MCF 10A (cell line): ENCODE measurements around the gene RBBP6. TPM values are rescaled to one million over a fixed set of nuclear protein-coding genes. Genes with fewer than 3 reads are reported as not detected.

Source experiments
- BruUV-seq: library from RNA; stranded (reverse); fragments of 400-500 nt; replicated peaks from 2 replicates; lab custom pipeline; 2021; lab: Mats Ljungman, UMichigan
- CTCF ChIA-PET: fragments of 300-600 bp; sonication (Branson Sonifier 250); formaldehyde crosslinking; extraction: SDS; loops from one replicate; lab custom pipeline; 2021; ENCODE audit warnings: antibody characterized with exemption, inconsistent platforms; lab: Yijun Ruan, JAX
- POLR2A ChIA-PET: fragments of 300-600, 350-650 bp; sonication (Branson Sonifier 250); formaldehyde crosslinking; extraction: SDS; loops from one replicate; lab custom pipeline; 2020; ENCODE audit warnings: antibody characterized with exemption, inconsistent platforms; lab: Yijun Ruan, JAX
- DNase-seq: peaks from one replicate; pipeline ENCODE4 v3.0.0-alpha.2; 2018; ENCODE audit not compliant: unreplicated experiment
- H3K27ac Mint-ChIP-seq: one replicate; pipeline ENCODE4 v1.8.0; 2022; ENCODE audit warnings: mild to moderate bottlenecking, low read depth, mixed read lengths; ENCODE audit not compliant: unreplicated experiment
- H3K27me3 Mint-ChIP-seq: one replicate; pipeline ENCODE4 v1.8.0; 2022; ENCODE audit warnings: mixed read lengths; ENCODE audit not compliant: insufficient read depth, unreplicated experiment
- H3K36me3 Mint-ChIP-seq: one replicate; pipeline ENCODE4 v1.8.0; 2022; ENCODE audit warnings: mild to moderate bottlenecking, moderate library complexity, mixed read lengths; ENCODE audit not compliant: insufficient read depth, unreplicated experiment
- H3K4me1 Mint-ChIP-seq: one replicate; pipeline ENCODE4 v1.8.0; 2022; ENCODE audit warnings: mixed read lengths; ENCODE audit not compliant: insufficient read depth, unreplicated experiment
- H3K4me3 Mint-ChIP-seq: one replicate; pipeline ENCODE4 v1.8.0; 2022; ENCODE audit warnings: mild to moderate bottlenecking, moderate library complexity, mixed read lengths; ENCODE audit not compliant: unreplicated experiment
- H3K9me3 Mint-ChIP-seq: one replicate; pipeline ENCODE4 v1.8.0; 2022; ENCODE audit warnings: mixed read lengths; ENCODE audit not compliant: unreplicated experiment
- intact Hi-C: fragments of 100-400 bp; cut with micrococcal nuclease; formaldehyde crosslinking; loops from 2 replicates; pipeline ENCODE4 v1.14.1; 2022
- total RNA-seq: library from RNA; stranded (reverse); gene quantifications from 2 replicates; pipeline ENCODE4 v1.2.3, GENCODE V29; 2022
- TF ChIP-seq, protein P1 (sequence below): fragments of 200-600 bp; IDR thresholded peaks from one replicate; pipeline ENCODE4 v1.8.0; 2022; ENCODE audit warnings: antibody characterized with exemption, mild to moderate bottlenecking; ENCODE audit not compliant: unreplicated experiment

RBBP6 gene
- total RNA-seq, 1 experiment from 2014 or later: 50.1 TPM

DNA sequence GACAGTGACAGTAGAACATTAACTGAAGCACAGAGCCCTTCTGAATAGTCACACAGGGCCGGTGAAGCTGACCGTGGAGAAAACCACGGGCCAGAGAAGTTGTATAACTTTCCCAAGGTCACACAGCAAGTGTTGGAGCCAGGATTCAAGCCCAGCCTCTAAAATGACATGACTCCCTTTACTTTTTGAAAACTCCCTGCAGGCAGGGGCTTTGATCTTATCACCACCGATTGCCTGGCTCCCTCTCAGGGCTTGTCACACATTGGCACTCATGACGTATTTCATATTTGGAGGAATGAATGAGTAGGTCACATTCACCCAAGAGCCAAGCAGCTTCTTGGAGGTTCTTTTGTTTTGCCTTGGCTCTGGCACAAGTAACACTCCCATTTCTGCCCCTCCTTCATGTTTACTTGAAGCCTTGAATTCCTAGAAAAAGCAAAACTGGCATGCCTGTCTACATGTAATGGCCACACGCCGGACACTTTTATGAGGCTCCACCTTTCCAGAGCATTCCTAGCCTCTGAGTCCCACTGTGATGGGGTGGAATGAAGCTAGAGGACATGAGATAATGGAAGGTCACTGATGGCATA is 13.3 kb upstream of the RBBP6 start:
- Mint-ChIP-seq H3K4me1 (peaks cover 16% of the 10 kb centered on the region), H3K27me3 (no peaks in the 10 kb centered on the region), H3K9me3 (no peaks in the 10 kb centered on the region), H3K27ac (peak overlapping the region; percentile 65), H3K36me3 (peaks cover 5% of the 10 kb centered on the region), H3K4me3 (no peak overlapping the region)
- TF ChIP-seq, protein P1, sequence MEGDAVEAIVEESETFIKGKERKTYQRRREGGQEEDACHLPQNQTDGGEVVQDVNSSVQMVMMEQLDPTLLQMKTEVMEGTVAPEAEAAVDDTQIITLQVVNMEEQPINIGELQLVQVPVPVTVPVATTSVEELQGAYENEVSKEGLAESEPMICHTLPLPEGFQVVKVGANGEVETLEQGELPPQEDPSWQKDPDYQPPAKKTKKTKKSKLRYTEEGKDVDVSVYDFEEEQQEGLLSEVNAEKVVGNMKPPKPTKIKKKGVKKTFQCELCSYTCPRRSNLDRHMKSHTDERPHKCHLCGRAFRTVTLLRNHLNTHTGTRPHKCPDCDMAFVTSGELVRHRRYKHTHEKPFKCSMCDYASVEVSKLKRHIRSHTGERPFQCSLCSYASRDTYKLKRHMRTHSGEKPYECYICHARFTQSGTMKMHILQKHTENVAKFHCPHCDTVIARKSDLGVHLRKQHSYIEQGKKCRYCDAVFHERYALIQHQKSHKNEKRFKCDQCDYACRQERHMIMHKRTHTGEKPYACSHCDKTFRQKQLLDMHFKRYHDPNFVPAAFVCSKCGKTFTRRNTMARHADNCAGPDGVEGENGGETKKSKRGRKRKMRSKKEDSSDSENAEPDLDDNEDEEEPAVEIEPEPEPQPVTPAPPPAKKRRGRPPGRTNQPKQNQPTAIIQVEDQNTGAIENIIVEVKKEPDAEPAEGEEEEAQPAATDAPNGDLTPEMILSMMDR: no peak
- POLR2A ChIA-PET: interaction anchor here (0.7 to 4.6 kb wide), 9 partner anchors 9 to 972 kb away, joined by 3 to 66 read pairs (median 3); partner anchors contain the start of genes LCMT1 and RBBP6
- BruUV-seq: no TSS peak
- CTCF ChIA-PET: interaction anchor here (0.6 to 2.2 kb wide), 8 partner anchors 9 to 490 kb away, joined by 3 to 12 read pairs (median 6); partner anchors contain the start of gene RBBP6
- intact Hi-C loops: loop anchor here (10.0 kb wide), 1 partner anchor 579 kb away; no protein-coding TSS in a partner anchor
- DNase-seq: peak; percentile 72

DNA sequence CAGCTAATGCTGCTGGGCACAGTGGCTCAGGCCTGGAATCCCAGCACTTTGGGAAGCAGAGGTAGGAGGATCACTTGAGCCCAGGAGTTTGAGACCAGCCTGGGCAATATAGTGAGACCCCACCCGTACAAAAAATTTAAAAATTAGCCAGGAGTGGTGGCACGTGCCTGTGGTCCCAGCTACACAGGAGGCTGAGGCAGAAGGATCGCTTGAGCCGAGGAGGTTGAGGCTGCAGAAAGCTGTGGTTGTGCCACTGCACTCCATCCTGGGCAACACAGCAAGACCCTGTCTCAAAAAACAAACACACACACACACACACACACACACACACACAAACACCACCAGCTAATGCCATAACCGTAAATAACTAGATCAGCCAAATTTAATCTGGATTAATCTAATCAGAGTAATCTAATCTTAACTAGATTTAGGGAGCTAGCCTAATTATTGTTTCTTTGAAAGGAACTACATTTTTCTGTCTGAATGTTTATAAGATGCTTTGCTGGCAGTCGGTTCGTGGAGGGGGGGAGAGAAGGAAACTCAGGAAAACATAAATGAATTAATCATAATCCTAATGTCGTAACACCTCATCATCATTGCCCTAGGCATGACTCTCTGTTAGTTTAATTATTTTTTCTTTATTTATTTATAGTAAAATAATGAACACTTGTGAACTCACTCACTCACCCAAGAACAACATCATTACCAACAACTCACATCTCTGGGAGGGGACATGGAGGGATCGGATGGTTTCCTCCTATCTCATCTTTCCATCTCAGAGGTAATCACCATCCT is 12.5 kb upstream of the RBBP6 start:
- Mint-ChIP-seq H3K27ac (peak overlapping the region; percentile 65), H3K9me3 (no peaks in the 10 kb centered on the region), H3K36me3 (peaks cover 5% of the 10 kb centered on the region), H3K4me3 (no peak overlapping the region), H3K4me1 (peaks cover 16% of the 10 kb centered on the region), H3K27me3 (no peaks in the 10 kb centered on the region)
- TF ChIP-seq, protein P1: no peak
- ChIA-PET CTCF (interaction anchor here (0.6 to 2.2 kb wide), 13 partner anchors 10 to 491 kb away, joined by 3 to 12 read pairs (median 3); partner anchors contain the start of gene RBBP6), POLR2A (interaction anchor here (0.7 to 4.6 kb wide), 8 partner anchors 9 to 584 kb away, joined by 3 to 66 read pairs (median 4); partner anchors contain the start of genes LCMT1 and RBBP6)
- BruUV-seq: no TSS peak
- intact Hi-C loops: loop anchor here (10.0 kb wide), 1 partner anchor 578 kb away; no protein-coding TSS in a partner anchor
- DNase-seq: peak; percentile 33

DNA sequence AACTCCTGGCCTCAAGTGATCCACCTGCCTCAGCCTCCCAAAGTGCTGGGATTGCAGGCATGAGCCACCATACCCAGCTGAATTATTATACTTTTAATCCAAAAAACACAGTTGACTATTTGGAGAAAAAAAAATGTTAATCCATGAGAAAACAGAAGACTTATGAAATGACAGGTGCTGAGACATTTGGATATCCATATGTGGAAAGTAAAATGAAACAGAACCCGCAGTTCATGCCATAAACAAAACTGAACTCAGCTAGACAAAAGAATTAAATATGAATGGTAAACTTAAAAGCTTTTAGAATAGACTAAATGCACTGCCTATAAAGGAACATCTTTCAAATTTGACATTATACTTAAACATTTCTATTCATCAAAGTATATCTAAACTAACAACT is 8.2 kb upstream of the RBBP6 start:
- ChIA-PET CTCF (interaction anchor here (1.3 kb wide), 1 partner anchor 14 kb away, joined by 4 read pairs; no protein-coding TSS in a partner anchor), POLR2A (interaction anchor here (1.8 kb wide), 1 partner anchor 10 kb away, joined by 5 read pairs; no protein-coding TSS in a partner anchor)
- H3K27me3 Mint-ChIP-seq: no peaks in the 10 kb centered on the region
- H3K4me3 Mint-ChIP-seq: no peak overlapping the region
- H3K27ac Mint-ChIP-seq: no peak overlapping the region
- H3K36me3 Mint-ChIP-seq: no peaks in the 10 kb centered on the region
- intact Hi-C loops: no loop called here
- no peaks in the 10 kb centered on the region for H3K9me3 Mint-ChIP-seq
- TF ChIP-seq, protein P1: no peak
- peaks cover 13% of the 10 kb centered on the region for H3K4me1 Mint-ChIP-seq
- BruUV-seq: no TSS peak
- no peak for DNase-seq

DNA sequence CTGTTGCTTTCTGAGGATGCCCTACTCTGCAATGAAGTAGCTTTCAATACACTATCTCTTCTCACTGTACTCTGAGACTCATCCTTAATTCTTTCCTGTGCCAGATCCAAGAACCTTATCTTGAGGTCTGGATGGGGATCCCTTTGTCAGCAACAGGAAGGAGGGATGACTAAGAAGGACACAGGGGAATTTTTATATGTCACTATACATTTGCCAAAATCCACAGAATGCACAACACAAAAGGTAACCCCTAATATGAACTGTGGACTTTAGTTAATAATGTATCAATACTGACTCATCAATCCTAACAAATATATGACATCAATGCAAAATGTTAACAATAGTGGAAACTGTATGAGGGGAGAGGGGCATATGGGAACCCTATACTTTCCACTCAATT is 4.7 kb upstream of the RBBP6 start:
- CTCF ChIA-PET: interaction anchor here (0.6 kb wide), 1 partner anchor 489 kb away, joined by 5 read pairs; no protein-coding TSS in a partner anchor
- Mint-ChIP-seq H3K4me1 (no peaks in the 10 kb centered on the region), H3K27ac (no peak overlapping the region), H3K36me3 (peaks cover 5% of the 10 kb centered on the region), H3K9me3 (no peaks in the 10 kb centered on the region), H3K4me3 (no peak overlapping the region), H3K27me3 (no peaks in the 10 kb centered on the region)
- BruUV-seq: no TSS peak
- intact Hi-C loops: no loop called here
- POLR2A ChIA-PET: interaction anchor here (0.5 kb wide), 1 partner anchor 196 kb away, joined by 3 read pairs; no protein-coding TSS in a partner anchor
- TF ChIP-seq, protein P1: no peak
- peak; percentile 9 for DNase-seq
